WERI-Rb-1 (cell line): Measurements from ENCODE around the gene PSMD5.

Experiments used
- DNase-seq: peaks from one replicate; pipeline ENCODE4 v3.0.0-alpha.2; 2020
- H3K27ac ChIP-seq: fragments of 250-450 bp; sonication (Bioruptor Pico); 2 replicates; pipeline ENCODE4 v1.5.1; 2020; ENCODE audit warnings: mild to moderate bottlenecking, moderate library complexity
- H3K27me3 ChIP-seq: fragments of 250-450 bp; sonication (Bioruptor Pico); 2 replicates; pipeline ENCODE4 v1.5.1; 2021; ENCODE audit warnings: mild to moderate bottlenecking, low read depth, moderate library complexity; ENCODE audit not compliant: insufficient read depth, severe bottlenecking
- H3K36me3 ChIP-seq: fragments of 250-450 bp; sonication (Bioruptor Pico); 2 replicates; pipeline ENCODE4 v1.5.1; 2020; ENCODE audit warnings: mild to moderate bottlenecking, moderate library complexity
- H3K4me3 ChIP-seq: 2 replicates; pipeline ENCODE4 v1.5.1; 2011; ENCODE audit warnings: low read depth, mild to moderate bottlenecking, control low read depth, low read length
- H3K9me3 ChIP-seq: fragments of 250-450 bp; sonication (Bioruptor Pico); 2 replicates; pipeline ENCODE4 v1.5.1; 2021; ENCODE audit warnings: mild to moderate bottlenecking, moderate library complexity; ENCODE audit not compliant: severe bottlenecking
- TF ChIP-seq, protein P1 (sequence below): IDR thresholded peaks from 2 replicates; pipeline ENCODE4 v1.5.1; 2011; ENCODE audit warnings: low read depth, mild to moderate bottlenecking, control low read depth, inconsistent platforms, low read length

PSMD5 gene

DNA sequence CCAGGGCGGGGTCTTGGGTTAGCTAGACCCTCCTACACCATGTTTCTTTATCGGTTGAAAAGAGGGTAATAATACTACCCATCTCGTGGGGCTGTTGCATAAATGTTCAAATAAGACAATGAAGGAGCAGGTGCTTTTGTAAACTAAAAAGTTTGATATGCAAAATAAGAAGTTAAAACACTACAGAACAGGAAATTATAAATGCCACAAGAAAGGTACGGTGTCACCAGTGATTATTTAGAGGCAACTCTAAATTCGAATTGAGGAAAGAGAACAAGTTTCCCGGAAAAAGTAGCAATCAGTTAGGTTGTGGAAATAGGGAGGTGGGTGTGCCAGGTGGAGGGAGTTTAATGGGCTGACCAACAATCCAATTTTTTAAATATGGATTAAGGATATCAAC lies 36.7 kb upstream of the PSMD5 start:
- no peak overlapping the region for H3K4me3 ChIP-seq
- TF ChIP-seq, protein P1, sequence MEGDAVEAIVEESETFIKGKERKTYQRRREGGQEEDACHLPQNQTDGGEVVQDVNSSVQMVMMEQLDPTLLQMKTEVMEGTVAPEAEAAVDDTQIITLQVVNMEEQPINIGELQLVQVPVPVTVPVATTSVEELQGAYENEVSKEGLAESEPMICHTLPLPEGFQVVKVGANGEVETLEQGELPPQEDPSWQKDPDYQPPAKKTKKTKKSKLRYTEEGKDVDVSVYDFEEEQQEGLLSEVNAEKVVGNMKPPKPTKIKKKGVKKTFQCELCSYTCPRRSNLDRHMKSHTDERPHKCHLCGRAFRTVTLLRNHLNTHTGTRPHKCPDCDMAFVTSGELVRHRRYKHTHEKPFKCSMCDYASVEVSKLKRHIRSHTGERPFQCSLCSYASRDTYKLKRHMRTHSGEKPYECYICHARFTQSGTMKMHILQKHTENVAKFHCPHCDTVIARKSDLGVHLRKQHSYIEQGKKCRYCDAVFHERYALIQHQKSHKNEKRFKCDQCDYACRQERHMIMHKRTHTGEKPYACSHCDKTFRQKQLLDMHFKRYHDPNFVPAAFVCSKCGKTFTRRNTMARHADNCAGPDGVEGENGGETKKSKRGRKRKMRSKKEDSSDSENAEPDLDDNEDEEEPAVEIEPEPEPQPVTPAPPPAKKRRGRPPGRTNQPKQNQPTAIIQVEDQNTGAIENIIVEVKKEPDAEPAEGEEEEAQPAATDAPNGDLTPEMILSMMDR: no peak

DNA sequence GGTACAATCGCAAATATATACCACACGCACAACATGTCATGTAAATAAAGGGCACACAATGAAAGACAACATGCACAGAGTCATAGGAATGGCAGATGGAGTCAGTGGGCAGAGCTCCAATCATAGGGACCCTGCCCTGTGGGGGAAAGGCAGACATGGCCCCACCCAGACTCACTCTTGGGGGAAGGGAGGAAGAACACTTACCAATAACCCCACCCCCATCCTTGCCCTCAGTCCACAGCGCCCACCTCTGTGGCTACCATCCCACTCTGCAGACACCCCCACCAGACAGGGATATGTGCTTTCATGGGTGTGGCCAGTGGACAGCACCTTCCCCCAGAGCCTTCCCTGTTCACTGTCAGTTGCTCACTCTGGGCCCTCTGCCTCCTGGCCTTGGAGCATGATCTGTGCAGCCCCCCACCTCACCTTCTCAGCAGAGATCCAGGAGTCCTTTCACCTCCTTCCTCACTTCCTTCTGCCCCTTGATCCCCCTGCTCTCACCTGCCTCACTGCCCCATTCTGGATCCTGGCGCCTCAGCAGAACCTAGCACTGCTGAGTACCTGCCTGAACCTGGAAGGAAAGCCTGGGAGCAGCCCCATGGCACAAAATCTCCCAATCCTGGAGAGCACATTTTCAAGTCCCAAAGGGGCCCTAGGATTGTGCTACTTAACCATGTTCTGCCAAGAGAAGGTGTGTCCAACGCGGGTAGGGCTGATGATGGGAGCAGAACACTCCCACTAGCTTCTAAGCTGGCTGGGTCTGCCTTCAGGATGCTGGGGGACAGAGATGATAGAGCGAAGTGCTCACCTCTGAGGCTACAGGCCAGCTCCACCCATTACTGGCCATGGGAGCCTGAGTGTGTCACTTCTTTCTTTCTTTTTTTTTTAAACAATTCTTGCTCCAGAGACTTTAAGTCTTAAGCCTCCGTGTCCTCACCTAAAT lies 35.7 kb upstream of the PSMD5 start:
- Histone ChIP-seq H3K27ac (peak overlapping the region; percentile 93), H3K4me3 (peak overlapping the region; percentile 93), H3K36me3 (peaks cover 19% of the 10 kb centered on the region), H3K9me3 (no peaks in the 10 kb centered on the region), H3K27me3 (no peaks in the 10 kb centered on the region)
- TF ChIP-seq, protein P1: no peak
- peak; percentile 66 for DNase-seq

More for the DNA sequence above, 36.7 kb upstream of the PSMD5 start:
- DNase-seq: no peak
- no peaks in the 10 kb centered on the region for H3K9me3 ChIP-seq
- peaks cover 9% of the 10 kb centered on the region for H3K36me3 ChIP-seq
- no peak overlapping the region for H3K27ac ChIP-seq
- H3K27me3 ChIP-seq: no peaks in the 10 kb centered on the region

DNA sequence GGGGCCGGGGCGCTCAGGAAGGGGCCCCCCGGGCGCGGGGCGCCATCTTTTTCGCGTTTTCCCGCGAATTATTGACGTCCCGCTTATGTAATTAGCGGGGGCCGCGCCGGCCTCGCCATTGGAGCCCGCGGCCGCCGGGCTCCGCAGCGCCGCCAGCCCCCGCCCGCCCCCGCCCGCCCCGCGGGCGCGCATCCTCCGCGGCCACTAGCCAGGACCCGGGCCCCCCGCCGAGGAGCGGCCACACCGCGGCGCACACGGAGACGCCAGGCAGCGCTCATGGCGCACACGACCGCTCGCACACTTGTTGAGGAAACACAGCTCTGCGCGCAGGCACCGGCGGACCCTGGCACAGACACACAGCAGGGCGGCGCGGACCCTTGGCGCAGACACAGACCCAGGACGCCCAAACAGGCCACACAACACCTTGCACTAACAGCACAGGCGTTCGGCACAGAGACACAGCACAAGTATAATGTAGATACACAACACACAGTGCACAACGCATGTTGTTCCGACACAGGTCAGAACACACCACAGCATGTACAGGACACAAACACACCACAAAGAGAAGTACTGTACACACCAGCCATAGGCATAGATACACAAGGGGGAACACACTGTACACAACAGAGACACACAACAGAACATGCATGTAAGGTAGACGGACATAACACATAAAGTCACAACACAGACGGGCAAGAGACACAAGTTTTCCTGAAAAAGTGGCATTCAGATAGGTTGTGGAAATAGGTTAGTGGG lies 34.7 kb upstream of the PSMD5 start:
- Histone ChIP-seq H3K9me3 (no peaks in the 10 kb centered on the region), H3K36me3 (peaks cover 29% of the 10 kb centered on the region), H3K27me3 (no peaks in the 10 kb centered on the region), H3K4me3 (peak overlapping the region; percentile 93), H3K27ac (peak overlapping the region; percentile 93)
- DNase-seq: peak; percentile 90
- TF ChIP-seq, protein P1: peak; percentile 30; the same call in 1 of the 2 replicates

DNA sequence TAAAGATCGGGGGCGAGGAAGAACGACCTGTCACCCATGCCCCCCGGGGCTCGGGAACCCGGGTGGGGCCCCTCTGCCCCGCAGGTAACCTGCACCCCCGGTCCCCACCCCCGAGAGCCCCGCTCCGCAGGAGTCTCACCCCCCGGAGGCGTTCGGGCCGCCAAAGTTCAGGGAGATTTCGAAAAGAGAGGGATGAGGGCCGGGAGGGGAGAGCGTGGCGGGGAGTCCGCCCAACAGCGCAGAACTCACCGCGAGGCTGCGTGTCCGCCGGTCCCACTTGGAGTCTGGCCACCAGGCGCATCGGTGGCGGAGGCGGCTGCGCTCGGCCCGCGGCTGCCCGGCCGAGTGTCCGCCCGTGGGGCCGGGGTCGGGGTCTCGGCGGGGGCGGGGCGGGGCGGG lies 34.1 kb upstream of the PSMD5 start, which contains the start of gene PHF19:
Gene PHF19, minus strand, starts transcription at position 347 of the 399 bp plus-strand sequence. CDS start 2,447 bp downstream, outside the sequence.
- Histone ChIP-seq H3K27me3 (no peaks in the 10 kb centered on the region), H3K27ac (peak within 1 kb of the TSS; percentile 97)

More for the DNA sequence above, 34.1 kb upstream of the PSMD5 start, which contains the start of gene PHF19:
- peaks cover 35% of the 10 kb centered on the region for H3K36me3 ChIP-seq
- DNase-seq: no peak
- H3K9me3 ChIP-seq: no peaks in the 10 kb centered on the region
- peak within 1 kb of the TSS; percentile 93 for H3K4me3 ChIP-seq
- TF ChIP-seq, protein P1: no peak
